ENCODE results near the gene SDR42E2. TPM values are rescaled to one million over a fixed set of nuclear protein-coding genes. Genes with fewer than 3 reads are reported as not detected.

Gene SDR42E2
- polyA plus RNA-seq, 1 donor from 2014 or later: not detected

DNA sequence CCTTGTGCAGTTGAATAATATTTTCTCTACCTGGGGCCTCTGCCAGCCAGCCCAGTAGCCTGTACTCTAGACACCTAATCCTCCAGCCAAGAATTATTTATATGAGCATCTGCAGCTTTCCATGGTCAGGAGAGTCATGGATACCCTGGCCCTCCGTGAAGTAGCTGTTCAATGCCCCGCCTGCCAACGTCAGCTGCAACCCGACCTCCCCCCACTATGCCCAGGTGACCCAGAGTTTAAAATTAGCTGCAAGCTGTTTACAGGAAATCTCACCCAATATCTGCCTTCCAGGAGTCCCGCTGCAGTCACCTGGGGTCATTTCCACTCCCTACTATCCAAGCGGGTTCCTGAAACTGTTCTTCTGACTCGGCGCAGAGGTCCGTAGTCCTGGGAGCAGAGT, 12.3 kb downstream of the SDR42E2 start:
- no peaks in the 10 kb centered on the region for H3K79me2 ChIP-seq (replicated peaks; ENCODE audit: insufficient read depth, low read length)
- no peaks in the 10 kb centered on the region for H3K9me3 ChIP-seq (ENCODE audit: low read length)
- H3K36me3 ChIP-seq (ENCODE audit: insufficient read depth, low read length): no peaks in the 10 kb centered on the region
- H3K4me3 ChIP-seq (ENCODE audit: low read length): no peak overlapping the region
- H3K9me2 ChIP-seq (ENCODE audit: insufficient read depth, low read length): no peaks in the 10 kb centered on the region
- H3K9ac ChIP-seq (ENCODE audit: low read length): no peak overlapping the region
- H2AFZ ChIP-seq (ENCODE audit: low read depth, low read length): no peak overlapping the region
- H3K4me2 ChIP-seq (ENCODE audit: low read length): no peak overlapping the region
- TF ChIP-seq TAF1 (IDR thresholded peaks at IDR 0.05; ENCODE audit: low read depth) (no peak), EZH2 (IDR thresholded peaks at IDR 0.05; ENCODE audit: borderline replicate concordance, insufficient read depth, low read length, poor library complexity, severe bottlenecking) (no peak), POLR2AphosphoS5 (IDR thresholded peaks at IDR 0.05) (no peak), SMC3 (conservative IDR thresholded peaks at IDR 0.05; ENCODE audit: poor library complexity) (no peak), MXI1 (conservative IDR thresholded peaks at IDR 0.05; ENCODE audit: poor library complexity, severe bottlenecking) (no peak), EP300 (conservative IDR thresholded peaks at IDR 0.05; ENCODE audit: poor library complexity, severe bottlenecking) (no peak), RAD21 (conservative IDR thresholded peaks at IDR 0.05) (no peak)
- TF ChIP-seq, protein P1, sequence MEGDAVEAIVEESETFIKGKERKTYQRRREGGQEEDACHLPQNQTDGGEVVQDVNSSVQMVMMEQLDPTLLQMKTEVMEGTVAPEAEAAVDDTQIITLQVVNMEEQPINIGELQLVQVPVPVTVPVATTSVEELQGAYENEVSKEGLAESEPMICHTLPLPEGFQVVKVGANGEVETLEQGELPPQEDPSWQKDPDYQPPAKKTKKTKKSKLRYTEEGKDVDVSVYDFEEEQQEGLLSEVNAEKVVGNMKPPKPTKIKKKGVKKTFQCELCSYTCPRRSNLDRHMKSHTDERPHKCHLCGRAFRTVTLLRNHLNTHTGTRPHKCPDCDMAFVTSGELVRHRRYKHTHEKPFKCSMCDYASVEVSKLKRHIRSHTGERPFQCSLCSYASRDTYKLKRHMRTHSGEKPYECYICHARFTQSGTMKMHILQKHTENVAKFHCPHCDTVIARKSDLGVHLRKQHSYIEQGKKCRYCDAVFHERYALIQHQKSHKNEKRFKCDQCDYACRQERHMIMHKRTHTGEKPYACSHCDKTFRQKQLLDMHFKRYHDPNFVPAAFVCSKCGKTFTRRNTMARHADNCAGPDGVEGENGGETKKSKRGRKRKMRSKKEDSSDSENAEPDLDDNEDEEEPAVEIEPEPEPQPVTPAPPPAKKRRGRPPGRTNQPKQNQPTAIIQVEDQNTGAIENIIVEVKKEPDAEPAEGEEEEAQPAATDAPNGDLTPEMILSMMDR (IDR thresholded peaks at IDR 0.05; ENCODE audit: poor library complexity, severe bottlenecking): no peak
- TF ChIP-seq, protein P2, sequence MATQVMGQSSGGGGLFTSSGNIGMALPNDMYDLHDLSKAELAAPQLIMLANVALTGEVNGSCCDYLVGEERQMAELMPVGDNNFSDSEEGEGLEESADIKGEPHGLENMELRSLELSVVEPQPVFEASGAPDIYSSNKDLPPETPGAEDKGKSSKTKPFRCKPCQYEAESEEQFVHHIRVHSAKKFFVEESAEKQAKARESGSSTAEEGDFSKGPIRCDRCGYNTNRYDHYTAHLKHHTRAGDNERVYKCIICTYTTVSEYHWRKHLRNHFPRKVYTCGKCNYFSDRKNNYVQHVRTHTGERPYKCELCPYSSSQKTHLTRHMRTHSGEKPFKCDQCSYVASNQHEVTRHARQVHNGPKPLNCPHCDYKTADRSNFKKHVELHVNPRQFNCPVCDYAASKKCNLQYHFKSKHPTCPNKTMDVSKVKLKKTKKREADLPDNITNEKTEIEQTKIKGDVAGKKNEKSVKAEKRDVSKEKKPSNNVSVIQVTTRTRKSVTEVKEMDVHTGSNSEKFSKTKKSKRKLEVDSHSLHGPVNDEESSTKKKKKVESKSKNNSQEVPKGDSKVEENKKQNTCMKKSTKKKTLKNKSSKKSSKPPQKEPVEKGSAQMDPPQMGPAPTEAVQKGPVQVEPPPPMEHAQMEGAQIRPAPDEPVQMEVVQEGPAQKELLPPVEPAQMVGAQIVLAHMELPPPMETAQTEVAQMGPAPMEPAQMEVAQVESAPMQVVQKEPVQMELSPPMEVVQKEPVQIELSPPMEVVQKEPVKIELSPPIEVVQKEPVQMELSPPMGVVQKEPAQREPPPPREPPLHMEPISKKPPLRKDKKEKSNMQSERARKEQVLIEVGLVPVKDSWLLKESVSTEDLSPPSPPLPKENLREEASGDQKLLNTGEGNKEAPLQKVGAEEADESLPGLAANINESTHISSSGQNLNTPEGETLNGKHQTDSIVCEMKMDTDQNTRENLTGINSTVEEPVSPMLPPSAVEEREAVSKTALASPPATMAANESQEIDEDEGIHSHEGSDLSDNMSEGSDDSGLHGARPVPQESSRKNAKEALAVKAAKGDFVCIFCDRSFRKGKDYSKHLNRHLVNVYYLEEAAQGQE (IDR thresholded peaks at IDR 0.05; ENCODE audit: borderline replicate concordance): no peak
- no peaks in the 10 kb centered on the region for H3K27me3 ChIP-seq (ENCODE audit: insufficient read depth, low read depth, low read length)
- H4K20me1 ChIP-seq (ENCODE audit: insufficient read depth): no peaks in the 10 kb centered on the region
- no peak overlapping the region for H3K27ac ChIP-seq (ENCODE audit: low read length)
- H3F3A ChIP-seq (ENCODE audit: insufficient read depth, low read length, poor library complexity, severe bottlenecking): no peaks in the 10 kb centered on the region

DNA sequence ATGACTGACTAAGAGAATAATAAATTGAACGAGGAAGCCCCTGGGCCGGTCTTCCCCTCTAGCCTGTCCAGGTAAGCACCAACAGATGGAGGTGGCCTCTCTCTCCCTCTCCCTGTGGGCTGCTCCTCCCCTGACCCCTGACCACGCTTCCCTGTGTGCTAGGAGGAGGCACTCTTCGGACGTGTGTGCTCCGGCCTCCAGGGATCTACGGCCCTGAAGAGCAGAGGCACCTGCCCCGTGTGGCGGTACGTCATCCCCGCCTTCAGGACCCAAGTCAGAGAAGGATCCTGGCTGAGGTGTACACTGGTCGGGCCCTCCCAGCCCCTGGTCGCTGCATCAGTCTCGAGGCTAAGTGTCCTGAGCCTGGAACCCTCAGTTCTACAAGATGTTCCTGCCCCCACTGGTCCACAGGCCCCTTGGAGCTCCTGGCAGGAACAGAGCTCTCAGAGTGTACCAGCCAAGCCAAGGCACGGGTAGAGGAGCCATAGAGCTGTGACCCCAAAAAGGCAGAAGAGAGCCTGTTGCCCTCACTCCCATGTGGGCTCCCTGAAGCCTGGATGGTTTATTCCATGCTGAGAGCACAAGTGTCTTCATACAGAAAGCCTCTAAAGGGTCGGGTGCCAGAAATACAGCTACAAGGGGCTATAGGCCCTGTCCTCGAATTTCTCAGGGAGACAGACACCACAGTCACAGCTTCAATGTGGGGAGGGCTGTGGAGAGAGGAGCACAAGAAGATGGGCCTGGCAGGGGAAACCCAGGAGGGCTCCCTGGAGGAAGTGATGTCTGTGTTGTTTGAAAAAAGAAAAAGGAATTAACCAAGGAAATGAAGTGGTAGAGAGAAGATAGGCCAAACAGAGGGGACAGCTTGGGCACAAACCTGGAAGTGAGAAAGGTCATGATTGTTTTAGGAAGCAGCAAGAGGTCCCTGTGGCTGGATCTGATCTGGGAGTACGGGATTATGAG, 15.9 kb downstream of the SDR42E2 start:
- Histone ChIP-seq H3K9ac (ENCODE audit: low read length) (no peak overlapping the region), H3K27ac (ENCODE audit: low read length) (no peak overlapping the region), H3K79me2 (replicated peaks; ENCODE audit: insufficient read depth, low read length) (no peaks in the 10 kb centered on the region), H3F3A (ENCODE audit: insufficient read depth, low read length, poor library complexity, severe bottlenecking) (no peaks in the 10 kb centered on the region), H4K20me1 (ENCODE audit: insufficient read depth) (no peaks in the 10 kb centered on the region), H2AFZ (ENCODE audit: low read depth, low read length) (no peak overlapping the region), H3K9me3 (ENCODE audit: low read length) (no peaks in the 10 kb centered on the region), H3K9me2 (ENCODE audit: insufficient read depth, low read length) (no peaks in the 10 kb centered on the region), H3K36me3 (ENCODE audit: insufficient read depth, low read length) (no peaks in the 10 kb centered on the region), H3K4me3 (ENCODE audit: low read length) (no peak overlapping the region), H3K4me2 (ENCODE audit: low read length) (no peak overlapping the region), H3K27me3 (ENCODE audit: insufficient read depth, low read depth, low read length) (no peaks in the 10 kb centered on the region)
- TF ChIP-seq TAF1 (IDR thresholded peaks at IDR 0.05; ENCODE audit: low read depth): no peak
- no peak for TF ChIP-seq EP300 (conservative IDR thresholded peaks at IDR 0.05; ENCODE audit: poor library complexity, severe bottlenecking)
- TF ChIP-seq EZH2 (IDR thresholded peaks at IDR 0.05; ENCODE audit: borderline replicate concordance, insufficient read depth, low read length, poor library complexity, severe bottlenecking): no peak
- no peak for TF ChIP-seq SMC3 (conservative IDR thresholded peaks at IDR 0.05; ENCODE audit: poor library complexity)
- no peak for TF ChIP-seq MXI1 (conservative IDR thresholded peaks at IDR 0.05; ENCODE audit: poor library complexity, severe bottlenecking)
- TF ChIP-seq, protein P1 (IDR thresholded peaks at IDR 0.05; ENCODE audit: poor library complexity, severe bottlenecking): no peak
- no peak for TF ChIP-seq POLR2AphosphoS5 (IDR thresholded peaks at IDR 0.05)
- no peak for TF ChIP-seq RAD21 (conservative IDR thresholded peaks at IDR 0.05)
- TF ChIP-seq, protein P2 (IDR thresholded peaks at IDR 0.05; ENCODE audit: borderline replicate concordance): no peak

Measured in neural cell (in vitro differentiated cells).